ENCODE results near the gene CCSER2.
"Not testable (repeated sequence)": the region's sequence is repeated elsewhere in the genome, so short reads cannot be mapped to it uniquely, and the experiment has no call there.

The CCSER2 gene

DNA sequence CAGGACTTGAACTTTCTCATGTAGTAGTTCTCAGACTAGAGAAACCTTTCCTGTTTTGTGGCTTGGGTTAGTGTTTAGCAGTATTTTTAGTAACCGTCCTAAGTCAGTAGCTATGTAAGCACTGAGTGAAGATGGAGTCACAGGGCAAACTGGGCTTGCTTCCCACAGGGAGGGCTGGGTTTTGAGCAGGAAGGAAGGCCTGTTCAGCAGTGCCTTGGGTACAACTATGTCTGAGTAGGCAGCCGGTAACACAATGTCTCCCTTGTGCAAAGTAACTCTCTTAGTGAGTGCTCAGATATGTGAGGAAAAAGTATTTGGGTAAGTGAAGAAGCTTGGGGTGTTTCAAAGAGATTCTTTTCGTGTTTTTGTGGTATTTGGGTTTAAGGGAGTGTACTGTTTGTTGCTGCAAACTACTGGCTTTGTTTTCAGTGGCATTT lies 96.4 kb downstream of the CCSER2 start:
- peak overlapping the region; percentile 66 for H3K27ac ChIP-seq (ENCODE audit: low read depth, low read length)
- H3K4me1 ChIP-seq (ENCODE audit: control insufficient read depth in 5 of 5, insufficient read depth in 5 of 5, low read length in 5 of 5): peaks cover 2 to 23% (median 12%) of the 10 kb centered on the region in 5 donors
- peaks cover 4 to 14% (median 6%) of the 10 kb centered on the region in 5 donors for H3K36me3 ChIP-seq (ENCODE audit: control insufficient read depth in 5 of 5, insufficient read depth in 5 of 5, low read length in 5 of 5)
- no peaks in the 10 kb centered on the region for H3K27me3 ChIP-seq (ENCODE audit: control insufficient read depth in 5 of 5, insufficient read depth in 4 of 5, low read length in 5 of 5)
- peak overlapping the region; percentile 24 to 61 (median 54) for H3K4me3 ChIP-seq (ENCODE audit: low read depth in 1 of 5, low read length in 5 of 5)
- peak overlapping the region; percentile 0 to 60 (median 56) for H3K9ac ChIP-seq (ENCODE audit: low read length in 5 of 5)
- H3K9me3 ChIP-seq (ENCODE audit: control insufficient read depth in 5 of 5, low read length in 5 of 5): no peaks in the 10 kb centered on the region

DNA sequence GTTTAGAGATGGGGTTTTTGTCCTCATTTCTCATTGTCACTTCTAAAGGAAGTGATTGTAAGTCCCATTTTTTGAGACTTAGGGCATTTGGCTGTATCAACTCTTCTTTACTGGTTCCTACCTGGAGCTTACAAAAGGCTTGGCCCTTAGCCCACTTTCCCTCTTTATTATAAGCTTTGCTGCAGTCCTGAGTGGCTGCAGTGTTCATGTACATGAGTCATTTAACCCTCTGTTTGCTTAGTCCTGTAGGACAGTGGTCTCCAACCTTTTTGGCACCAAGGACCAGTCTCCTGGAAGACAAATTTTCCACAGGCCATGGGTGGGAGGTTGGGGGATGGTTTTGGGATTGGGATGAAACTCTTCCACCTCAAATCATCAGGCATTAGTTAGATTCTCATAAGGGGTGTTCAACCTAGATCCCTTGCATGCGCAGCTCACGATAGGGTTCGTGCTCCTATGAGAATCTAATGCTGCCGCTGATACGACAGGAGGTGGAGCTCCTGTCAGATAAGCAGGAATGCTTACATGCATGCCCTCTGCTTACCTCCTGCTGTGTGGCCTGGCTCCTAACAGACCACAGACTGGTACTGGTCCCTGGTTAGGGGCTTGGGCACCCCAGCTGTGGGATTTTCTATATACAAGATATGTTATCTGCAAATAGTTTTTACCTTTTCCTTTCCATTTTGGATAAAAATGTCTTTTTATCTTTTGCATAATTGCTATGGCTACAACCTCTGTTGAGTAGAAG lies 99.7 kb downstream of the CCSER2 start:
- peaks cover 2 to 25% (median 12%) of the 10 kb centered on the region in 5 donors for H3K4me1 ChIP-seq (ENCODE audit: control insufficient read depth in 5 of 5, insufficient read depth in 5 of 5, low read length in 5 of 5)
- H3K9me3 ChIP-seq (ENCODE audit: control insufficient read depth in 5 of 5, low read length in 5 of 5): no peaks in the 10 kb centered on the region
- H3K4me3 ChIP-seq (ENCODE audit: low read depth in 1 of 5, low read length in 5 of 5): no peak overlapping the region
- H3K36me3 ChIP-seq (ENCODE audit: control insufficient read depth in 5 of 5, insufficient read depth in 5 of 5, low read length in 5 of 5): peaks cover 0 to 9% (median 6%) of the 10 kb centered on the region in 5 donors
- H3K9ac ChIP-seq (ENCODE audit: low read length in 5 of 5): no peak overlapping the region
- H3K27ac ChIP-seq (ENCODE audit: low read depth, low read length): no peak overlapping the region
- H3K27me3 ChIP-seq (ENCODE audit: control insufficient read depth in 5 of 5, insufficient read depth in 4 of 5, low read length in 5 of 5): no peaks in the 10 kb centered on the region

- peaks cover 2 to 25% (median 12%) of the 10 kb centered on the region in 5 donors for H3K4me1 ChIP-seq (ENCODE audit: control insufficient read depth in 5 of 5, insufficient read depth in 5 of 5, low read length in 5 of 5)
- no peak overlapping the region for H3K9ac ChIP-seq (ENCODE audit: low read length in 5 of 5)
- no peaks in the 10 kb centered on the region for H3K9me3 ChIP-seq (ENCODE audit: control insufficient read depth in 5 of 5, low read length in 5 of 5)
- no peak overlapping the region for H3K4me3 ChIP-seq (ENCODE audit: low read depth in 1 of 5, low read length in 5 of 5)
- no peaks in the 10 kb centered on the region for H3K27me3 ChIP-seq (ENCODE audit: control insufficient read depth in 5 of 5, insufficient read depth in 4 of 5, low read length in 5 of 5)
- H3K36me3 ChIP-seq (ENCODE audit: control insufficient read depth in 5 of 5, insufficient read depth in 5 of 5, low read length in 5 of 5): peaks cover 0 to 9% (median 6%) of the 10 kb centered on the region in 5 donors
- no peak overlapping the region for H3K27ac ChIP-seq (ENCODE audit: low read depth, low read length)
These were observed 100.3 kb downstream of the CCSER2 start for GRCh38 chr10:84428711-84429110.

DNA sequence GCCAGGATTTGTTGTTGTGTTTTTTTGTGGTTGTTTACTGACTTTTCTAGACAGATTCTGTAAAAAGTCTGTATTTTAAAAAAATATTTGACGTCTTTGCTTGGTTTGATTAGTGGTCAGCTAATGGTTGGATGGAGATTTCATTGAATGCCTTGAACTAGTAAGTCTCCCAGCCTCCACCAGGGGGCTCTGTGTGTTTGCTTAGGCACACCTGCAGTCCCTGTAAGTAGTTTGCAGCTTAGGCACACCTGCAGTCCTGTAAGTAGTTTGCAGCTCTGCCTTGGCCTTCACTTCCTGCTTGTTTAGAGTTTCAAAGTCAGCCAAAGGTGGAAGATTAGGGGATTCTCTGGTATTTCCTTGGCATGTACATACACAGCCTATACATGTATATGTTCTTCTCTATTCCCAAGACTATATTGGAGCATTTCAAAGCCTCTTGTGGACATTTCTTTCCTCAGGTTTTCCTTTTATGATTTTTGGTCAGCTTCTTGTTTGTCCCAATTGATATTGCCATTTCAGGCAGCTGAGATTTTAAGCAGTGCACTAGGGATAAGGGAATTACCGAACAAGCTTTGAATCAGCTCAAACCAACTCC lies 101.6 kb downstream of the CCSER2 start:
- Histone ChIP-seq H3K4me1 (ENCODE audit: control insufficient read depth in 5 of 5, insufficient read depth in 5 of 5, low read length in 5 of 5) (peaks cover 0 to 19% (median 6%) of the 10 kb centered on the region in 5 donors), H3K27ac (ENCODE audit: low read depth, low read length) (no peak overlapping the region)

DNA sequence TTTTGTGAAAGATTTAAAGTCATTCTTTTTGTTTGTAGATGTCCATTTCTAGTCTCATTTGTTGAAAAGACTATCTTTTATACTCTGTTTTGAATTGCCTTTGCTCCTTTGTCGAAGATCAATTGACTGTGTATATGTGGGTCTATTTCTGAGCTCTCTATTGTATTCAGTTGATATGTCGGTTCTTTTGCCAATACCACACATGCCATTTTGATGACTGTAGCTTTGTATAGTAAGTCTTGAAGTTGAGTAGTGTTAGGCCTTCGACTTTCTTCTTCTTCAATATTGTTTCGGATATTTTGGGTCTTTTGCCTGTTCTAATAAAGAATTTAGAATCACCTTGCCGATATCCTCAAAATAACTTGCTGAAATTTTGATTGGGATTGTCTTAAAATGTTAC lies 104.5 kb downstream of the CCSER2 start:
- Histone ChIP-seq H3K27ac (ENCODE audit: low read depth, low read length) (no peak overlapping the region), H3K27me3 (ENCODE audit: control insufficient read depth in 5 of 5, insufficient read depth in 4 of 5, low read length in 5 of 5) (no peaks in the 10 kb centered on the region), H3K4me3 (ENCODE audit: low read depth in 1 of 5, low read length in 5 of 5) (no peak overlapping the region), H3K9ac (ENCODE audit: low read length in 5 of 5) (no peak overlapping the region), H3K4me1 (ENCODE audit: control insufficient read depth in 5 of 5, insufficient read depth in 5 of 5, low read length in 5 of 5) (peaks cover 0 to 10% (median 0%) of the 10 kb centered on the region in 5 donors), H3K36me3 (ENCODE audit: control insufficient read depth in 5 of 5, insufficient read depth in 5 of 5, low read length in 5 of 5) (peaks cover 0 to 4% (median 0%) of the 10 kb centered on the region in 5 donors), H3K9me3 (ENCODE audit: control insufficient read depth in 5 of 5, low read length in 5 of 5) (no peaks in the 10 kb centered on the region)

More for the DNA sequence above, 101.6 kb downstream of the CCSER2 start:
- Histone ChIP-seq H3K27me3 (ENCODE audit: control insufficient read depth in 5 of 5, insufficient read depth in 4 of 5, low read length in 5 of 5) (no peaks in the 10 kb centered on the region), H3K36me3 (ENCODE audit: control insufficient read depth in 5 of 5, insufficient read depth in 5 of 5, low read length in 5 of 5) (peaks cover 0 to 9% (median 6%) of the 10 kb centered on the region in 5 donors), H3K9me3 (ENCODE audit: control insufficient read depth in 5 of 5, low read length in 5 of 5) (no peaks in the 10 kb centered on the region), H3K9ac (ENCODE audit: low read length in 5 of 5) (no peak overlapping the region), H3K4me3 (ENCODE audit: low read depth in 1 of 5, low read length in 5 of 5) (no peak overlapping the region)

GRCh38 chr10:84440781-84441180 lies 112.4 kb downstream of the CCSER2 start:
- H3K27ac ChIP-seq (ENCODE audit: low read depth, low read length): no peak overlapping the region
- H3K9me3 ChIP-seq (ENCODE audit: control insufficient read depth in 5 of 5, low read length in 5 of 5): peaks cover 0 to 5% (median 0%) of the 10 kb centered on the region in 5 donors
- peaks cover 0 to 14% (median 4%) of the 10 kb centered on the region in 5 donors for H3K36me3 ChIP-seq (ENCODE audit: control insufficient read depth in 5 of 5, insufficient read depth in 5 of 5, low read length in 5 of 5)
- no peaks in the 10 kb centered on the region for H3K27me3 ChIP-seq (ENCODE audit: control insufficient read depth in 5 of 5, insufficient read depth in 4 of 5, low read length in 5 of 5)
- H3K4me1 ChIP-seq (ENCODE audit: control insufficient read depth in 5 of 5, insufficient read depth in 5 of 5, low read length in 5 of 5): no peaks in the 10 kb centered on the region
- no peak overlapping the region for H3K9ac ChIP-seq (ENCODE audit: low read length in 5 of 5)
- H3K4me3 ChIP-seq (ENCODE audit: low read depth in 1 of 5, low read length in 5 of 5): no peak overlapping the region

- Histone ChIP-seq H3K4me1 (ENCODE audit: control insufficient read depth in 5 of 5, insufficient read depth in 5 of 5, low read length in 5 of 5) (no peaks in the 10 kb centered on the region), H3K9me3 (ENCODE audit: control insufficient read depth in 5 of 5, low read length in 5 of 5) (no peaks in the 10 kb centered on the region), H3K4me3 (ENCODE audit: low read depth in 1 of 5, low read length in 5 of 5) (no peak overlapping the region), H3K9ac (ENCODE audit: low read length in 5 of 5) (no peak overlapping the region), H3K27me3 (ENCODE audit: control insufficient read depth in 5 of 5, insufficient read depth in 4 of 5, low read length in 5 of 5) (no peaks in the 10 kb centered on the region), H3K36me3 (ENCODE audit: control insufficient read depth in 5 of 5, insufficient read depth in 5 of 5, low read length in 5 of 5) (peaks cover 0 to 15% (median 8%) of the 10 kb centered on the region in 5 donors), H3K27ac (ENCODE audit: low read depth, low read length) (no peak overlapping the region)
These were observed 119.5 kb downstream of the CCSER2 start for GRCh38 chr10:84447701-84448400.

- H3K9me3 ChIP-seq (ENCODE audit: control insufficient read depth in 5 of 5, low read length in 5 of 5); H3K27me3 ChIP-seq (ENCODE audit: control insufficient read depth in 5 of 5, insufficient read depth in 4 of 5, low read length in 5 of 5); H3K27ac ChIP-seq (ENCODE audit: low read depth, low read length); H3K9ac ChIP-seq (ENCODE audit: low read length in 5 of 5); H3K4me1 ChIP-seq (ENCODE audit: control insufficient read depth in 5 of 5, insufficient read depth in 5 of 5, low read length in 5 of 5); H3K4me3 ChIP-seq (ENCODE audit: low read depth in 1 of 5, low read length in 5 of 5): not testable (repeated sequence)
- H3K36me3 ChIP-seq (ENCODE audit: control insufficient read depth in 5 of 5, insufficient read depth in 5 of 5, low read length in 5 of 5): peaks cover 5 to 11% (median 8%) of the 10 kb centered on the region in 5 donors
These were observed 121.0 kb downstream of the CCSER2 start for GRCh38 chr10:84449351-84449750.

DNA sequence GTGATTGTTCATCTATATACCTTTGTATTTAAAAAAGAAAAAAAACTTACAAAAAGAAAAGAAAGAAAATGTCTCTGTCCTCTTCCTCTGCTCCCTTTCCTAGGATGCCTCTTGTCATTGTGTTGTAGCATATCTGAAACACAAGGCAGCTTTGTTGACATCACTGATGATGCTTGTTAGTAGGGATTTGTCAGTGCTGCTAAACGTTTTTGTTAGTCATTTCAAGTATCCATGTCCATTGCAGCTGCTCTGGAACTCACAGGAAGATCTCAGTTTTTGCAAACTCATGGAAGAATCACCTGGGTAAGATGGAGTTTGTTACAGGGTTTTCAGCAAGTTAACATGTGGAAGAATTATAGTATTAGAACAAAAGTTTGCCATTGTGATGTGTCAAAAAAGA lies 123.6 kb downstream of the CCSER2 start:
- Histone ChIP-seq H3K4me1 (ENCODE audit: control insufficient read depth in 5 of 5, insufficient read depth in 5 of 5, low read length in 5 of 5) (no peaks in the 10 kb centered on the region), H3K9me3 (ENCODE audit: control insufficient read depth in 5 of 5, low read length in 5 of 5) (no peaks in the 10 kb centered on the region), H3K27ac (ENCODE audit: low read depth, low read length) (no peak overlapping the region), H3K4me3 (ENCODE audit: low read depth in 1 of 5, low read length in 5 of 5) (no peak overlapping the region), H3K9ac (ENCODE audit: low read length in 5 of 5) (no peak overlapping the region), H3K36me3 (ENCODE audit: control insufficient read depth in 5 of 5, insufficient read depth in 5 of 5, low read length in 5 of 5) (peaks cover 8 to 9% (median 8%) of the 10 kb centered on the region in 5 donors), H3K27me3 (ENCODE audit: control insufficient read depth in 5 of 5, insufficient read depth in 4 of 5, low read length in 5 of 5) (no peaks in the 10 kb centered on the region)

DNA sequence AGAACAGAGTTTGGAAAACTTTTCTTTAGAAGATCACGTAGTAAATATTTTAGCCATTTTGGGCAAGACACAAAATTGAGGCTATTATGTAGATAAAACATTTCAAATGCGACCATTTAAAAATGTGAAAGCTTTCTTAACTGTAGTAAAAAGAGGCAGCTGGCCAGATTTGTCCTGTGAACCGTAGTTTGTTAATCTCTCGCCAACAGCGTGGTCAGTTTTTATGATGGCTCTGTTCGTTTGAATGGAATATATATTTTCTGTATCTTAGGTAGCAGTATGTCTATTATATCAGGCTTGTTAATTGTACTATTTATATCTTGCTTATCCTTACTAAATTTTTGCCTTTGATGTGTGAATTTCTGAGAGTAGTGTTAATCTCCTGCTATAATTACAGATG lies 124.9 kb downstream of the CCSER2 start:
- H3K36me3 ChIP-seq (ENCODE audit: control insufficient read depth in 5 of 5, insufficient read depth in 5 of 5, low read length in 5 of 5): peaks cover under 1 to 9% (median 1%) of the 10 kb centered on the region in 5 donors
- H3K4me1 ChIP-seq (ENCODE audit: control insufficient read depth in 5 of 5, insufficient read depth in 5 of 5, low read length in 5 of 5): no peaks in the 10 kb centered on the region
- no peaks in the 10 kb centered on the region for H3K27me3 ChIP-seq (ENCODE audit: control insufficient read depth in 5 of 5, insufficient read depth in 4 of 5, low read length in 5 of 5)
- H3K9ac ChIP-seq (ENCODE audit: low read length in 5 of 5): no peak overlapping the region
- H3K9me3 ChIP-seq (ENCODE audit: control insufficient read depth in 5 of 5, low read length in 5 of 5): no peaks in the 10 kb centered on the region
- no peak overlapping the region for H3K4me3 ChIP-seq (ENCODE audit: low read depth in 1 of 5, low read length in 5 of 5)
- no peak overlapping the region for H3K27ac ChIP-seq (ENCODE audit: low read depth, low read length)

Data from subcutaneous abdominal adipose tissue (tissue), 5 donors.